HCT116 (cell line): Measurements from ENCODE around the gene CTSH. TPM values are rescaled to one million over a fixed set of nuclear protein-coding genes. Genes with fewer than 3 reads are reported as not detected.

Source experiments
- ATAC-seq: fragments of 200-7000 bp; cut with Tn5 transposase; 2 replicates; pipeline ENCODE4 v1.9.1; 2020; ENCODE audit warnings: mild to moderate bottlenecking, moderate library complexity
- BruUV-seq: library from RNA; stranded (reverse); fragments of 400-500 nt; replicated peaks from 2 replicates; lab custom pipeline; 2021; lab: Mats Ljungman, UMichigan
- CTCF ChIA-PET: fragments of 300-600 bp; sonication (Branson Sonifier 250); formaldehyde crosslinking; loops from one replicate; lab custom pipeline; 2021; ENCODE audit warnings: antibody characterized with exemption; lab: Charles Lee
- POLR2A ChIA-PET: fragments of 300-600, 350-600 bp; sonication (Branson Sonifier 250); formaldehyde crosslinking; loops from one replicate; lab custom pipeline; 2021; ENCODE audit warnings: antibody characterized with exemption; lab: Charles Lee
- RAD21 ChIA-PET, 2 experiments: fragments of 300-600 bp; sonication (Branson Sonifier 250); formaldehyde crosslinking; loops; one replicate each; lab custom pipeline; 2023; ENCODE audit warnings: low total read pairs in 2 of 2; ENCODE audit not compliant: uncharacterized antibody in 2 of 2, unreplicated experiment in 2 of 2, low non-redundant PET in 1 of 2; lab: Charles Lee
- DNase-seq: peaks from one replicate; pipeline ENCODE4 v3.0.0-alpha.2; 2010; ENCODE audit warnings: low read depth, low spot score
- H2AFZ ChIP-seq: fragments of 200-600 bp; shearing (Covaris generic), sonication (generic); 2 replicates; pipeline ENCODE4 v1.6.1; 2017; ENCODE audit warnings: low read depth, mixed run types, mixed read lengths, antibody characterized with exemption, low read length; ENCODE audit not compliant: poor library complexity, severe bottlenecking
- H3K27ac ChIP-seq: 2 replicates; pipeline ENCODE4 v1.5.1; 2012; ENCODE audit warnings: low read depth, low read length
- H3K27me3 ChIP-seq: fragments of 200-600 bp; sonication (generic); 2 replicates; pipeline ENCODE4 v1.6.1; 2016; ENCODE audit warnings: mixed run types, low read length, mixed read lengths; ENCODE audit not compliant: insufficient read depth
- H3K36me3 ChIP-seq, 2 experiments: fragments of 200-500 bp in 1 of 2; fragments of 200-600 bp in 1 of 2; sonication (Bioruptor generic) in 1 of 2; sonication (generic) in 1 of 2; 2 replicates each; pipeline versions ENCODE4 v1.5.1 to v1.6.1; 2014 to 2016; ENCODE audit warnings: low read length in 2 of 2, inconsistent platforms in 1 of 2, mixed read lengths in 1 of 2, mixed run types in 1 of 2; ENCODE audit not compliant: insufficient read depth in 2 of 2, control insufficient read depth in 1 of 2
- H3K4me1 ChIP-seq, 2 experiments: fragments of 200-600 bp in 1 of 2; sonication (generic) in 1 of 2; 2 replicates each; pipeline versions ENCODE4 v1.5.1 to v1.6.1; 2012 to 2017; ENCODE audit warnings: low read length in 2 of 2, inconsistent platforms in 1 of 2, mild to moderate bottlenecking in 1 of 2, mixed read lengths in 1 of 2, mixed run types in 1 of 2, moderate library complexity in 1 of 2; ENCODE audit not compliant: insufficient read depth in 2 of 2, control insufficient read depth in 1 of 2
- H3K4me2 ChIP-seq: fragments of 200-600 bp; sonication (generic); 2 replicates; pipeline ENCODE4 v1.6.1; 2017; ENCODE audit warnings: mixed run types, low read length, mixed read lengths
- H3K4me3 ChIP-seq, 2 experiments: fragments of 200-600 bp in 1 of 2; sonication (generic) in 1 of 2; replicated peaks in 1 of 2; 2 replicates each; pipeline ENCODE4 v1.5.1; 2011 to 2016; ENCODE audit warnings: low read length in 2 of 2, control low read depth in 1 of 2, low read depth in 1 of 2, mild to moderate bottlenecking in 1 of 2, mixed read lengths in 1 of 2, mixed run types in 1 of 2
- H3K79me2 ChIP-seq: fragments of 200-600 bp; sonication (generic); 2 replicates; pipeline ENCODE4 v1.6.1; 2017; ENCODE audit warnings: mild to moderate bottlenecking, mixed run types, low read length, moderate library complexity, mixed read lengths; ENCODE audit not compliant: insufficient read depth
- H3K9ac ChIP-seq: fragments of 200-600 bp; sonication (generic); 2 replicates; pipeline ENCODE4 v1.6.1; 2016; ENCODE audit warnings: low read length, mixed read lengths
- H3K9me2 ChIP-seq: fragments of 200-600 bp; sonication (generic), shearing (Covaris generic); 2 replicates; pipeline ENCODE4 v1.6.1; 2017; ENCODE audit warnings: mixed run types, mild to moderate bottlenecking, moderate library complexity; ENCODE audit not compliant: insufficient read depth
- H3K9me3 ChIP-seq, 2 experiments: fragments of 200-500 bp in 1 of 2; fragments of 200-600 bp in 1 of 2; sonication (Bioruptor generic) in 1 of 2; sonication (generic) in 1 of 2; 2 replicates each; pipeline ENCODE4 v1.6.1; 2014 to 2017; ENCODE audit warnings: low read length in 2 of 2, mixed read lengths in 2 of 2, inconsistent platforms in 1 of 2, low read depth in 1 of 2, mild to moderate bottlenecking in 1 of 2, mixed run types in 1 of 2, moderate library complexity in 1 of 2; ENCODE audit not compliant: control insufficient read depth in 1 of 2, insufficient read depth in 1 of 2
- H4K20me1 ChIP-seq: fragments of 200-600 bp; sonication (generic), shearing (Covaris generic); 2 replicates; pipeline ENCODE4 v1.6.1; 2017; ENCODE audit warnings: mixed run types, mild to moderate bottlenecking, moderate library complexity; ENCODE audit not compliant: insufficient read depth
- ELF1 ChIP-seq: IDR thresholded peaks from 2 replicates; pipeline ENCODE4 v1.6.1; 2012; ENCODE audit warnings: low read depth, borderline replicate concordance
- EZH2 ChIP-seq: fragments of 200-600 bp; sonication (generic); IDR thresholded peaks from 2 replicates; pipeline ENCODE4 v1.6.1; 2017; ENCODE audit warnings: antibody characterized with exemption, mixed run types
- EZH2phosphoT487 ChIP-seq: fragments of 200-600 bp; IDR thresholded peaks from 2 replicates; pipeline ENCODE4 v1.6.1; 2018; ENCODE audit warnings: antibody characterized with exemption, borderline replicate concordance
- FOSL1 ChIP-seq: IDR thresholded peaks from 2 replicates; pipeline ENCODE4 v1.6.1; 2012; ENCODE audit warnings: low read depth
- SRF ChIP-seq: IDR thresholded peaks from 2 replicates; pipeline ENCODE4 v1.6.1; 2012; ENCODE audit warnings: low read depth
- YY1 ChIP-seq: IDR thresholded peaks from 2 replicates; pipeline ENCODE4 v1.6.1; 2011; ENCODE audit warnings: low read length, low read depth, moderate library complexity, mild to moderate bottlenecking; ENCODE audit not compliant: insufficient replicate concordance; ENCODE audit errors: extremely low read depth
- ZNF274 ChIP-seq: fragments of 200-500 bp; sonication (Bioruptor generic); IDR thresholded peaks from 2 replicates; pipeline ENCODE4 v1.6.1; 2014; ENCODE audit warnings: mild to moderate bottlenecking, low read depth, low read length, inconsistent platforms
- intact Hi-C: fragments of 100-400 bp; cut with micrococcal nuclease; formaldehyde crosslinking; loops from 2 replicates; pipeline ENCODE4 v1.10.0; 2022
- total RNA-seq: library from RNA; stranded (reverse); gene quantifications from one replicate; pipeline ENCODE4 v1.2.1, GENCODE V29; 2021; ENCODE audit not compliant: unreplicated experiment
- TF ChIP-seq, protein P1 (sequence below), 3 experiments: fragments of 200-600 bp in 1 of 3; sonication (generic) in 1 of 3; IDR thresholded peaks in 2 of 3; conservative IDR thresholded peaks in 1 of 3; 2 replicates each; pipeline ENCODE4 v1.5.1; 2012 to 2017; ENCODE audit warnings: low read depth in 2 of 3, low read length in 2 of 3, antibody characterized with exemption in 1 of 3, borderline replicate concordance in 1 of 3, control low read depth in 1 of 3, mild to moderate bottlenecking in 1 of 3, mixed read lengths in 1 of 3, mixed run types in 1 of 3, moderate library complexity in 1 of 3; ENCODE audit not compliant: insufficient read depth in 1 of 3

CTSH gene
- total RNA-seq, 1 experiment from 2014 or later = 37.5 TPM

DNA sequence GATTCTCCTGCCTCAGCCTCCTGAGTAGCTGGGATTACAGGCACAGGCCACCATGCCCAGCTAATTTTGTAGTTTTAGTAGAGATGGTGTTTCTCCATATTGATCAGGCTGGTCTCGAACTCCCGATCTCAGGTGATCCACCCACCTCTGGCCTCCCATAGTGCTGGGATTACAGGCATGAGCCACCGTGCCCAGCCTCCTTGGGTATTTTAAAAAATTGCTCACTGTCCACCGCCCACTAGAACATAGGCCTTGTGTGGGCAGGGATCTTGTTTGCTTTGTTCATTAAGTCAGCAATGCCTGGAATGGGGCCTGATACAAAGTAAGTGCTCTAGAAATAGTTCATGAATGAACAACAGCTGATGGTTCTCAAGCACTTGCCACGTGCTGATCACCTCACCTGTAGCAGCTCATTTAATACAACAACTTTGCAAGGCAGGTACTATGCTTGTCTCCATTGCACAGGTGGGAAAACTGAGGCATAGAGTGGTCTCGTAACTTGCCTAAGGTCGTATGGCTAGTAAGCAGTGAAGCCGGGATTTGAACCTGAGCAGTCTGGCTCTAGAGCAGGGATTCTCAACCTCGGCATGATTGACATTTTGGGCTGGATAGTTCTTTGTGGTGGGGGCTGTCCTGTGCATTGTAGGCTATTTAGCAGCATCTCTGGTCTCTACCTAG is 12.7 kb upstream of the CTSH start:
- Histone ChIP-seq H3K4me1 (peaks cover 0 to 3% of the 10 kb centered on the region in 2 experiments; a peak in 1 of 4 replicates), H3K9ac (no peak overlapping the region), H3K79me2 (no peaks in the 10 kb centered on the region), H3K9me3 (no peaks in the 10 kb centered on the region), H2AFZ (no peak overlapping the region), H3K4me2 (no peak overlapping the region), H3K4me3 (no peak overlapping the region), H3K36me3 (no peaks in the 10 kb centered on the region), H4K20me1 (no peaks in the 10 kb centered on the region), H3K27me3 (no peaks in the 10 kb centered on the region), H3K27ac (no peak overlapping the region), H3K9me2 (no peaks in the 10 kb centered on the region)
- POLR2A ChIA-PET = no interaction called here
- CTCF ChIA-PET = no interaction called here
- no TSS peak for BruUV-seq
- DNase-seq = no peak
- no peak for TF ChIP-seq EZH2phosphoT487
- no peak for TF ChIP-seq EZH2
- no peak for TF ChIP-seq YY1
- TF ChIP-seq, protein P1, sequence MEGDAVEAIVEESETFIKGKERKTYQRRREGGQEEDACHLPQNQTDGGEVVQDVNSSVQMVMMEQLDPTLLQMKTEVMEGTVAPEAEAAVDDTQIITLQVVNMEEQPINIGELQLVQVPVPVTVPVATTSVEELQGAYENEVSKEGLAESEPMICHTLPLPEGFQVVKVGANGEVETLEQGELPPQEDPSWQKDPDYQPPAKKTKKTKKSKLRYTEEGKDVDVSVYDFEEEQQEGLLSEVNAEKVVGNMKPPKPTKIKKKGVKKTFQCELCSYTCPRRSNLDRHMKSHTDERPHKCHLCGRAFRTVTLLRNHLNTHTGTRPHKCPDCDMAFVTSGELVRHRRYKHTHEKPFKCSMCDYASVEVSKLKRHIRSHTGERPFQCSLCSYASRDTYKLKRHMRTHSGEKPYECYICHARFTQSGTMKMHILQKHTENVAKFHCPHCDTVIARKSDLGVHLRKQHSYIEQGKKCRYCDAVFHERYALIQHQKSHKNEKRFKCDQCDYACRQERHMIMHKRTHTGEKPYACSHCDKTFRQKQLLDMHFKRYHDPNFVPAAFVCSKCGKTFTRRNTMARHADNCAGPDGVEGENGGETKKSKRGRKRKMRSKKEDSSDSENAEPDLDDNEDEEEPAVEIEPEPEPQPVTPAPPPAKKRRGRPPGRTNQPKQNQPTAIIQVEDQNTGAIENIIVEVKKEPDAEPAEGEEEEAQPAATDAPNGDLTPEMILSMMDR (IDR thresholded peaks at IDR 0.05 in 2 of 3, conservative IDR thresholded peaks at IDR 0.05 in 1 of 3; ENCODE audit: borderline replicate concordance in 1 of 3, insufficient read depth in 1 of 3, low read depth in 2 of 3, low read length in 2 of 3) = no peak
- no peak for TF ChIP-seq ZNF274
- TF ChIP-seq FOSL1 = no peak
- no peak for TF ChIP-seq ELF1
- no peak for TF ChIP-seq SRF
- no peak for ATAC-seq
- RAD21 ChIA-PET = no interaction called here
- intact Hi-C loops = no loop called here
